A549 (cell line): ENCODE results near the gene EXOC4.

Source experiments
- MYC ChIP-seq: IDR thresholded peaks from 2 replicates; pipeline ENCODE4 v1.6.1; 2012; ENCODE audit warnings: mild to moderate bottlenecking, inconsistent platforms, low read length, improper control_type of control experiment, borderline replicate concordance
- TF ChIP-seq, protein P1 (sequence below): fragments of 450-650 bp; IDR thresholded peaks from 2 replicates; pipeline ENCODE4 v1.6.1; 2014; ENCODE audit warnings: antibody characterized with exemption
- TF ChIP-seq, protein P2 (sequence below): fragments of 150-350 bp; IDR thresholded peaks from 2 replicates; pipeline ENCODE4 v1.6.1; 2014; ENCODE audit warnings: low read depth, mild to moderate bottlenecking, low read length

DNA sequence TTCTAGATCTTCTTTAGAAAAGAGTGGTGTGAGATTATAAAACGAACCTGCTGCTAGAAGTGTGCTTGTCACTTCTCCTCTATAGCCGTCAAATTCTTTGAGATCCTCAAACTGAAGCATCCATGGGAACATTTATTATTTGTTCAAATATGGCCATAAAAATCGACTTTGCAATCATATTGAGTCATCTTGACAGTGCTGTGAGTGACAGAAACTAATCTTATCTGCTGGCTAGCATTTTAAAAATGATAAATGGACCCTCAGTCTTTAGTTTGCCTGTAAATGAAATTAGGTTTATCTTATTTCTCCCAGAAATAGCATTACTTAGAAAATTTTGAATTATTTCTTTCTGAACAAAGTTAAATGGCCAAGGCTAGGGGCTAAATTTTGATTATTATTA, 290.8 kb downstream of the EXOC4 start:
- TF ChIP-seq, protein P1, sequence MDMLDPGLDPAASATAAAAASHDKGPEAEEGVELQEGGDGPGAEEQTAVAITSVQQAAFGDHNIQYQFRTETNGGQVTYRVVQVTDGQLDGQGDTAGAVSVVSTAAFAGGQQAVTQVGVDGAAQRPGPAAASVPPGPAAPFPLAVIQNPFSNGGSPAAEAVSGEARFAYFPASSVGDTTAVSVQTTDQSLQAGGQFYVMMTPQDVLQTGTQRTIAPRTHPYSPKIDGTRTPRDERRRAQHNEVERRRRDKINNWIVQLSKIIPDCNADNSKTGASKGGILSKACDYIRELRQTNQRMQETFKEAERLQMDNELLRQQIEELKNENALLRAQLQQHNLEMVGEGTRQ = no peak
- TF ChIP-seq, protein P2, sequence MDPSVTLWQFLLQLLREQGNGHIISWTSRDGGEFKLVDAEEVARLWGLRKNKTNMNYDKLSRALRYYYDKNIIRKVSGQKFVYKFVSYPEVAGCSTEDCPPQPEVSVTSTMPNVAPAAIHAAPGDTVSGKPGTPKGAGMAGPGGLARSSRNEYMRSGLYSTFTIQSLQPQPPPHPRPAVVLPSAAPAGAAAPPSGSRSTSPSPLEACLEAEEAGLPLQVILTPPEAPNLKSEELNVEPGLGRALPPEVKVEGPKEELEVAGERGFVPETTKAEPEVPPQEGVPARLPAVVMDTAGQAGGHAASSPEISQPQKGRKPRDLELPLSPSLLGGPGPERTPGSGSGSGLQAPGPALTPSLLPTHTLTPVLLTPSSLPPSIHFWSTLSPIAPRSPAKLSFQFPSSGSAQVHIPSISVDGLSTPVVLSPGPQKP = no peak
- TF ChIP-seq MYC = no peak
